ENCODE results near the gene GHSR.

GRCh38 chr3:172441581-172441980 lies 6.7 kb downstream of the GHSR start:
- TF ChIP-seq CTCF (conservative IDR thresholded peaks at IDR 0.05; ENCODE audit: low read depth, low read length) = no peak
- TF ChIP-seq EZH2 (IDR thresholded peaks at IDR 0.05; ENCODE audit: low read length, unreplicated experiment) = no peak
